Activated CD4-positive, alpha-beta memory T cell treated with anti-CD3 and anti-CD28 coated beads for 36 hours (primary cell): ENCODE data around the gene HOXC12. TPM values are rescaled to one million over a fixed set of nuclear protein-coding genes. Genes with fewer than 3 reads are reported as not detected.
A peak's percentile ranks its signal among the peaks of the same experiment; 100 is the strongest.

Experiments
- CTCF ChIA-PET: fragments of 350-600 bp; sonication (Branson Sonifier 250); formaldehyde crosslinking; loops from one replicate; lab custom pipeline; 2021; ENCODE audit warnings: antibody characterized with exemption, inconsistent platforms; lab: Charles Lee
- POLR2A ChIA-PET: fragments of 350-600 bp; sonication (Branson Sonifier 250); formaldehyde crosslinking; loops from one replicate; lab custom pipeline; 2021; ENCODE audit warnings: antibody characterized with exemption; lab: Charles Lee
- DNase-seq: peaks from one replicate; pipeline ENCODE4 v3.0.0-alpha.2; 2020
- H3K27ac Mint-ChIP-seq: one replicate; pipeline ENCODE4 v1.8.0; 2021; ENCODE audit warnings: mixed read lengths
- H3K27me3 Mint-ChIP-seq: one replicate; pipeline ENCODE4 v1.8.0; 2021; ENCODE audit warnings: mixed read lengths
- H3K36me3 Mint-ChIP-seq: one replicate; pipeline ENCODE4 v1.8.0; 2021; ENCODE audit warnings: mixed read lengths
- H3K4me1 Mint-ChIP-seq: one replicate; pipeline ENCODE4 v1.8.0; 2021; ENCODE audit warnings: low read depth, mixed read lengths
- H3K4me3 Mint-ChIP-seq: one replicate; pipeline ENCODE4 v1.8.0; 2021; ENCODE audit warnings: mild to moderate bottlenecking, mixed read lengths
- H3K9me3 Mint-ChIP-seq: one replicate; pipeline ENCODE4 v1.8.0; 2021; ENCODE audit warnings: mixed read lengths
- intact Hi-C: fragments of 100-400 bp; cut with micrococcal nuclease; formaldehyde crosslinking; loops from one replicate; pipeline ENCODE4 v1.15.1; 2023
- total RNA-seq, 2 experiments: library from RNA; stranded (reverse); gene quantifications; one replicate each; pipeline ENCODE4 v1.2.3, GENCODE V29; 2021

The HOXC12 gene
- total RNA-seq, 2 experiments from 2014 or later, result not detected

GRCh38 chr12:53971686-53972085, 17.0 kb downstream of the HOXC12 start:
- Mint-ChIP-seq H3K4me3 (no peak overlapping the region), H3K27me3 (peaks cover 83% of the 10 kb centered on the region), H3K4me1 (peaks cover 22% of the 10 kb centered on the region), H3K9me3 (no peaks in the 10 kb centered on the region), H3K36me3 (peaks cover 8% of the 10 kb centered on the region), H3K27ac (no peak overlapping the region)
- DNase-seq, result no peak
- ChIA-PET POLR2A (no interaction called here), CTCF (interaction anchor here (1.0 to 1.8 kb wide), 3 partner anchors 13 to 244 kb away, joined by 3 read pairs; partner anchors contain the start of gene HOXC10)
- intact Hi-C loops, result loop anchor here (2.0 kb wide), 1 partner anchor 15 kb away; no protein-coding TSS in a partner anchor

- CTCF ChIA-PET, result interaction anchor here (1.2 to 1.8 kb wide), 2 partner anchors 13 to 44 kb away, joined by 3 read pairs; partner anchors contain the start of gene HOXC10
- Mint-ChIP-seq H3K9me3 (no peaks in the 10 kb centered on the region), H3K27ac (no peak overlapping the region), H3K36me3 (peaks cover 8% of the 10 kb centered on the region), H3K27me3 (peaks cover 83% of the 10 kb centered on the region), H3K4me1 (peaks cover 20% of the 10 kb centered on the region), H3K4me3 (no peak overlapping the region)
- no peak for DNase-seq
- intact Hi-C loops, result no loop called here
- POLR2A ChIA-PET, result no interaction called here
Measured at GRCh38 chr12:53972152-53972702, 17.5 kb downstream of the HOXC12 start.

GRCh38 chr12:53972722-53973235, 18.1 kb downstream of the HOXC12 start, which contains the start of gene HOXC11:
HOXC11 (plus strand) TSS chr12:53973126; CDS start chr12:53973242, 116 bp downstream.
- H3K27me3 Mint-ChIP-seq, result peaks cover 83% of the 10 kb centered on the region
- no peak for DNase-seq
- H3K4me1 Mint-ChIP-seq, result peaks cover 20% of the 10 kb centered on the region
- H3K9me3 Mint-ChIP-seq, result no peaks in the 10 kb centered on the region
- H3K27ac Mint-ChIP-seq, result peak within 1 kb of the TSS; percentile 4
- peaks cover 8% of the 10 kb centered on the region for H3K36me3 Mint-ChIP-seq
- CTCF ChIA-PET, result interaction anchor here (0.6 to 1.8 kb wide), 3 partner anchors 12 to 463 kb away, joined by 3 read pairs; partner anchors contain the start of gene HOXC10
- intact Hi-C loops, result no loop called here
- POLR2A ChIA-PET, result no interaction called here
- H3K4me3 Mint-ChIP-seq, result peak within 1 kb of the TSS; percentile 30

GRCh38 chr12:53973236-53974042, 18.7 kb downstream of the HOXC12 start:
- CTCF ChIA-PET, result interaction anchor here (0.6 kb wide), 1 partner anchor 464 kb away, joined by 3 read pairs; no protein-coding TSS in a partner anchor
- POLR2A ChIA-PET, result no interaction called here
- Mint-ChIP-seq H3K9me3 (no peaks in the 10 kb centered on the region), H3K36me3 (peaks cover 8% of the 10 kb centered on the region), H3K4me3 (peak overlapping the region; percentile 30), H3K4me1 (peaks cover 22% of the 10 kb centered on the region), H3K27ac (peak overlapping the region; percentile 4), H3K27me3 (peaks cover 82% of the 10 kb centered on the region)
- intact Hi-C loops, result loop anchor here (2.0 kb wide), 1 partner anchor 15 kb away; no protein-coding TSS in a partner anchor
- no peak for DNase-seq

GRCh38 chr12:53974084-53975063, 19.7 kb downstream of the HOXC12 start, which contains the start of gene HOTAIR:
HOTAIR (minus strand) TSS chr12:53974954.
- Mint-ChIP-seq H3K27ac (peak within 1 kb of the TSS; percentile 50), H3K27me3 (peaks cover 84% of the 10 kb centered on the region), H3K36me3 (peaks cover 8% of the 10 kb centered on the region), H3K4me3 (peak within 1 kb of the TSS; percentile 50), H3K9me3 (no peaks in the 10 kb centered on the region), H3K4me1 (peaks cover 22% of the 10 kb centered on the region)
- ChIA-PET CTCF (no interaction called here), POLR2A (no interaction called here)
- DNase-seq, result peak; percentile 45
- intact Hi-C loops, result loop anchor here (2.0 kb wide), 1 partner anchor 14 kb away; no protein-coding TSS in a partner anchor

- no peak overlapping the region for H3K27ac Mint-ChIP-seq
Measured at GRCh38 chr12:53975064-53975471, 20.4 kb downstream of the HOXC12 start.

GRCh38 chr12:53975479-53976152, 20.9 kb downstream of the HOXC12 start:
- ChIA-PET POLR2A (interaction anchor here (1.2 kb wide), 1 partner anchor 209 kb away, joined by 3 read pairs; no protein-coding TSS in a partner anchor), CTCF (interaction anchor here (0.6 to 1.8 kb wide), 2 partner anchors 10 to 213 kb away, joined by 3 to 5 read pairs; partner anchors contain the start of genes HOXC10 and SMUG1)
- Mint-ChIP-seq H3K4me3 (peak overlapping the region; percentile 50), H3K27me3 (peaks cover 86% of the 10 kb centered on the region), H3K9me3 (no peaks in the 10 kb centered on the region), H3K36me3 (peaks cover 8% of the 10 kb centered on the region), H3K4me1 (peaks cover 22% of the 10 kb centered on the region), H3K27ac (peak overlapping the region; percentile 50)
- no peak for DNase-seq
- intact Hi-C loops, result loop anchor here (2.0 kb wide), 1 partner anchor 13 kb away; no protein-coding TSS in a partner anchor

More at GRCh38 chr12:53975064-53975471, 20.4 kb downstream of the HOXC12 start:
- CTCF ChIA-PET, result interaction anchor here (0.6 to 1.8 kb wide), 2 partner anchors 10 to 214 kb away, joined by 3 to 5 read pairs; partner anchors contain the start of genes HOXC10 and SMUG1
- H3K27me3 Mint-ChIP-seq, result peaks cover 85% of the 10 kb centered on the region
- peaks cover 22% of the 10 kb centered on the region for H3K4me1 Mint-ChIP-seq
- POLR2A ChIA-PET, result interaction anchor here (1.2 kb wide), 1 partner anchor 209 kb away, joined by 3 read pairs; no protein-coding TSS in a partner anchor
- peaks cover 8% of the 10 kb centered on the region for H3K36me3 Mint-ChIP-seq
- H3K9me3 Mint-ChIP-seq, result no peaks in the 10 kb centered on the region
- intact Hi-C loops, result loop anchor here (2.0 kb wide), 1 partner anchor 14 kb away; no protein-coding TSS in a partner anchor
- H3K4me3 Mint-ChIP-seq, result no peak overlapping the region
- no peak for DNase-seq

- no peak overlapping the region for H3K27ac Mint-ChIP-seq
- POLR2A ChIA-PET, result interaction anchor here (1.2 kb wide), 1 partner anchor 208 kb away, joined by 3 read pairs; no protein-coding TSS in a partner anchor
- intact Hi-C loops, result no loop called here
Measured at GRCh38 chr12:53976172-53976822, 21.6 kb downstream of the HOXC12 start.

GRCh38 chr12:53976823-53977595, 22.3 kb downstream of the HOXC12 start:
- Mint-ChIP-seq H3K36me3 (peaks cover 8% of the 10 kb centered on the region), H3K27me3 (peaks cover 84% of the 10 kb centered on the region), H3K4me3 (no peak overlapping the region), H3K9me3 (no peaks in the 10 kb centered on the region), H3K4me1 (peaks cover 22% of the 10 kb centered on the region), H3K27ac (no peak overlapping the region)
- ChIA-PET POLR2A (no interaction called here), CTCF (interaction anchor here (0.7 to 1.8 kb wide), 3 partner anchors 8 to 11 kb away, joined by 3 to 5 read pairs (median 3); partner anchors contain the start of gene HOXC10)
- DNase-seq, result no peak
- intact Hi-C loops, result no loop called here

More at GRCh38 chr12:53976172-53976822, 21.6 kb downstream of the HOXC12 start:
- CTCF ChIA-PET, result interaction anchor here (0.7 to 1.8 kb wide), 3 partner anchors 9 to 10 kb away, joined by 3 to 5 read pairs (median 3); partner anchors contain the start of gene HOXC10
- Mint-ChIP-seq H3K27me3 (peaks cover 86% of the 10 kb centered on the region), H3K4me1 (peaks cover 22% of the 10 kb centered on the region), H3K36me3 (peaks cover 8% of the 10 kb centered on the region), H3K9me3 (no peaks in the 10 kb centered on the region), H3K4me3 (no peak overlapping the region)
- DNase-seq, result no peak
